ENCODE results near the gene NANOS2. TPM values are rescaled to one million over a fixed set of nuclear protein-coding genes. Genes with fewer than 3 reads are reported as not detected.

NANOS2 gene
- total and polyA plus RNA-seq, 4 donors, result not detected

DNA sequence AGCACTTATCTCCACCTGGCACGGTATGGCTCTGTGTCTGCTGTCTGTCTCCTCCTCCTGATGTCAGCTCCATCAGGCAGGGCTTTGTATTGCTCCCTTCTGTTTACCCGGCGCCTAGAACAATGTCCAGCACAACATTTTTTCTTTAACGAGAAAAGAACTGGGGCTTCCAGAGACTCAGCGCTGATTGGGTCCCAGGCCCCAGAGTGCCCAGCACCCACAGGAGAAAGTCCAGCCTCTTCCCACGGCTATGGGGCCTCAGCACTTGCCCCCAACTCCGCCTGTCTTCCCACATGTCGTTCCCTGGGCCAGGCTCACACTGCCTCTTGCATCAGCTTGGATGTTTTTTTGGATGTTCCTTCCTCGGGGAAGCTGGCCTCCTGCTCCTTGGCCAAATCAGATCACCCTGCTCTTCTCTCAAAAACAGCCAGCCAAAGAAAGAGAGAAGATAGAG is 19.0 kb downstream of the NANOS2 start:
- Histone ChIP-seq H3K36me3 (ENCODE audit: control insufficient read depth in 4 of 4, insufficient read depth in 3 of 4, low read depth in 1 of 4, low read length in 3 of 4) (peaks cover 3 to 10% (median 4%) of the 10 kb centered on the region in 4 donors), H3K9me3 (ENCODE audit: control insufficient read depth in 4 of 4, low read length in 3 of 4) (no peaks in the 10 kb centered on the region), H3K4me3 (ENCODE audit: low read depth in 1 of 3, low read length in 3 of 3) (no peak overlapping the region), H3K27ac (ENCODE audit: low read depth in 1 of 2, low read length in 2 of 2) (no peak overlapping the region), H3K27me3 (ENCODE audit: control insufficient read depth in 4 of 4, insufficient read depth in 4 of 4, low read length in 3 of 4) (no peaks in the 10 kb centered on the region), H3K9ac (ENCODE audit: low read depth in 1 of 2, low read length in 2 of 2) (no peak overlapping the region), H3K4me1 (ENCODE audit: control insufficient read depth in 4 of 4, insufficient read depth in 4 of 4, low read length in 3 of 4) (peaks cover 3 to 7% (median 4%) of the 10 kb centered on the region in 4 donors)
- no peak for DNase-seq (ENCODE audit: low spot score)
- no peak for TF ChIP-seq GABPA (IDR thresholded peaks at IDR 0.05 in 1 of 2, conservative IDR thresholded peaks at IDR 0.05 in 1 of 2)
- TF ChIP-seq, protein P1, sequence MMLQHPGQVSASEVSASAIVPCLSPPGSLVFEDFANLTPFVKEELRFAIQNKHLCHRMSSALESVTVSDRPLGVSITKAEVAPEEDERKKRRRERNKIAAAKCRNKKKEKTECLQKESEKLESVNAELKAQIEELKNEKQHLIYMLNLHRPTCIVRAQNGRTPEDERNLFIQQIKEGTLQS (IDR thresholded peaks at IDR 0.05), result no peak
- TF ChIP-seq RXRA (IDR thresholded peaks at IDR 0.05), result no peak
- WGBS, result 79% methylated on average over 9 of the region's 9 CpGs

DNA sequence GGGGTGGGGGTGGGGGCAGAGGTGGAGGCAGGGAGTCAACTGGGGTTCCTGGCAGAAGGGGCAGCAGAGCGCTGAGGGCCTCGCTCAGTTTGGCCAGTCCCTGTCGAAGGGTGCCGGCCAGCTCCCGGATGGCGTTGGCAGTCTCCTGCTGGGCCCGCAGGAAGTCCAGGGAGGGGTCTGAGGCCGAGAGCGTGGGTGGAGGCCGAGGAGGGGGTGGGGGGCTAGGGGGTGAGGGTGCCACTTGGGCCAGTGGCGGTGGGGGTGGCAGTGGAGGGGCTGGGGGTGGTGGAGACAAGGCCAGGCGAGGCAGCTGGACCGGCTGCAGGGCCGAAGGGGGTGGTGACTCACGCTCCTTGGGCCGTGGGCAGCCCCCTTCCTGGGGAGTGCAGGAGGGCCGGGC is 23.7 kb downstream of the NANOS2 start:
- TF ChIP-seq, protein P2, sequence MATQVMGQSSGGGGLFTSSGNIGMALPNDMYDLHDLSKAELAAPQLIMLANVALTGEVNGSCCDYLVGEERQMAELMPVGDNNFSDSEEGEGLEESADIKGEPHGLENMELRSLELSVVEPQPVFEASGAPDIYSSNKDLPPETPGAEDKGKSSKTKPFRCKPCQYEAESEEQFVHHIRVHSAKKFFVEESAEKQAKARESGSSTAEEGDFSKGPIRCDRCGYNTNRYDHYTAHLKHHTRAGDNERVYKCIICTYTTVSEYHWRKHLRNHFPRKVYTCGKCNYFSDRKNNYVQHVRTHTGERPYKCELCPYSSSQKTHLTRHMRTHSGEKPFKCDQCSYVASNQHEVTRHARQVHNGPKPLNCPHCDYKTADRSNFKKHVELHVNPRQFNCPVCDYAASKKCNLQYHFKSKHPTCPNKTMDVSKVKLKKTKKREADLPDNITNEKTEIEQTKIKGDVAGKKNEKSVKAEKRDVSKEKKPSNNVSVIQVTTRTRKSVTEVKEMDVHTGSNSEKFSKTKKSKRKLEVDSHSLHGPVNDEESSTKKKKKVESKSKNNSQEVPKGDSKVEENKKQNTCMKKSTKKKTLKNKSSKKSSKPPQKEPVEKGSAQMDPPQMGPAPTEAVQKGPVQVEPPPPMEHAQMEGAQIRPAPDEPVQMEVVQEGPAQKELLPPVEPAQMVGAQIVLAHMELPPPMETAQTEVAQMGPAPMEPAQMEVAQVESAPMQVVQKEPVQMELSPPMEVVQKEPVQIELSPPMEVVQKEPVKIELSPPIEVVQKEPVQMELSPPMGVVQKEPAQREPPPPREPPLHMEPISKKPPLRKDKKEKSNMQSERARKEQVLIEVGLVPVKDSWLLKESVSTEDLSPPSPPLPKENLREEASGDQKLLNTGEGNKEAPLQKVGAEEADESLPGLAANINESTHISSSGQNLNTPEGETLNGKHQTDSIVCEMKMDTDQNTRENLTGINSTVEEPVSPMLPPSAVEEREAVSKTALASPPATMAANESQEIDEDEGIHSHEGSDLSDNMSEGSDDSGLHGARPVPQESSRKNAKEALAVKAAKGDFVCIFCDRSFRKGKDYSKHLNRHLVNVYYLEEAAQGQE (IDR thresholded peaks at IDR 0.05), result no peak
- TF ChIP-seq JUND (IDR thresholded peaks at IDR 0.05) (no peak), EGR1 (IDR thresholded peaks at IDR 0.05; ENCODE audit: low read depth in 2 of 2) (no peak), TAF1 (conservative IDR thresholded peaks at IDR 0.05) (no peak), GABPA (IDR thresholded peaks at IDR 0.05 in 1 of 2, conservative IDR thresholded peaks at IDR 0.05 in 1 of 2) (no peak), YY1 (IDR thresholded peaks at IDR 0.05) (no peak)
- TF ChIP-seq, protein P3, sequence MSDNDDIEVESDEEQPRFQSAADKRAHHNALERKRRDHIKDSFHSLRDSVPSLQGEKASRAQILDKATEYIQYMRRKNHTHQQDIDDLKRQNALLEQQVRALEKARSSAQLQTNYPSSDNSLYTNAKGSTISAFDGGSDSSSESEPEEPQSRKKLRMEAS (IDR thresholded peaks at IDR 0.05), result no peak
- TF ChIP-seq, protein P4, sequence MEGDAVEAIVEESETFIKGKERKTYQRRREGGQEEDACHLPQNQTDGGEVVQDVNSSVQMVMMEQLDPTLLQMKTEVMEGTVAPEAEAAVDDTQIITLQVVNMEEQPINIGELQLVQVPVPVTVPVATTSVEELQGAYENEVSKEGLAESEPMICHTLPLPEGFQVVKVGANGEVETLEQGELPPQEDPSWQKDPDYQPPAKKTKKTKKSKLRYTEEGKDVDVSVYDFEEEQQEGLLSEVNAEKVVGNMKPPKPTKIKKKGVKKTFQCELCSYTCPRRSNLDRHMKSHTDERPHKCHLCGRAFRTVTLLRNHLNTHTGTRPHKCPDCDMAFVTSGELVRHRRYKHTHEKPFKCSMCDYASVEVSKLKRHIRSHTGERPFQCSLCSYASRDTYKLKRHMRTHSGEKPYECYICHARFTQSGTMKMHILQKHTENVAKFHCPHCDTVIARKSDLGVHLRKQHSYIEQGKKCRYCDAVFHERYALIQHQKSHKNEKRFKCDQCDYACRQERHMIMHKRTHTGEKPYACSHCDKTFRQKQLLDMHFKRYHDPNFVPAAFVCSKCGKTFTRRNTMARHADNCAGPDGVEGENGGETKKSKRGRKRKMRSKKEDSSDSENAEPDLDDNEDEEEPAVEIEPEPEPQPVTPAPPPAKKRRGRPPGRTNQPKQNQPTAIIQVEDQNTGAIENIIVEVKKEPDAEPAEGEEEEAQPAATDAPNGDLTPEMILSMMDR (IDR thresholded peaks at IDR 0.05; ENCODE audit: low read depth, low read length, missing input control), result no peak
- 96% methylated on average over 17 of the region's 17 CpGs for WGBS

More for the DNA sequence above, 23.7 kb downstream of the NANOS2 start:
- Histone ChIP-seq H3K4me3 (ENCODE audit: low read depth in 1 of 3, low read length in 3 of 3) (no peak overlapping the region), H3K9ac (ENCODE audit: low read depth in 1 of 2, low read length in 2 of 2) (no peak overlapping the region), H3K27me3 (ENCODE audit: control insufficient read depth in 4 of 4, insufficient read depth in 4 of 4, low read length in 3 of 4) (no peaks in the 10 kb centered on the region), H3K4me1 (ENCODE audit: control insufficient read depth in 4 of 4, insufficient read depth in 4 of 4, low read length in 3 of 4) (peaks cover 0 to 13% (median 6%) of the 10 kb centered on the region in 4 donors), H3K27ac (ENCODE audit: low read depth in 1 of 2, low read length in 2 of 2) (no peak overlapping the region), H3K36me3 (ENCODE audit: control insufficient read depth in 4 of 4, insufficient read depth in 3 of 4, low read depth in 1 of 4, low read length in 3 of 4) (peaks cover 0 to 6% (median under 1%) of the 10 kb centered on the region in 4 donors), H3K9me3 (ENCODE audit: control insufficient read depth in 4 of 4, low read length in 3 of 4) (no peaks in the 10 kb centered on the region)
- DNase-seq (ENCODE audit: low spot score), result no peak
